Gastrocnemius medialis (tissue), 4 donors: ENCODE results near the gene EXOC3L4.

ENCODE experiments used
- POLR2A ChIP-seq, 2 donors: fragments of 450-650 bp; IDR thresholded peaks; one replicate each; pipeline ENCODE4 v1.6.1; 2017; ENCODE audit warnings: antibody characterized with exemption in 2 of 2, mild to moderate bottlenecking in 2 of 2, moderate library complexity in 2 of 2
- TF ChIP-seq, protein P1 (sequence below), 5 experiments: fragments of 450-650 bp in 3 of 5; fragments of 200-600 bp in 2 of 5; sonication (generic) in 2 of 5; IDR thresholded peaks in 4 of 5; conservative IDR thresholded peaks in 1 of 5; 1 replicate in 4 of 5; 2 replicates in 1 of 5; pipeline ENCODE4 v1.5.1; 2016 to 2019; ENCODE audit warnings: antibody characterized with exemption in 5 of 5, mild to moderate bottlenecking in 3 of 5, moderate library complexity in 3 of 5

DNA sequence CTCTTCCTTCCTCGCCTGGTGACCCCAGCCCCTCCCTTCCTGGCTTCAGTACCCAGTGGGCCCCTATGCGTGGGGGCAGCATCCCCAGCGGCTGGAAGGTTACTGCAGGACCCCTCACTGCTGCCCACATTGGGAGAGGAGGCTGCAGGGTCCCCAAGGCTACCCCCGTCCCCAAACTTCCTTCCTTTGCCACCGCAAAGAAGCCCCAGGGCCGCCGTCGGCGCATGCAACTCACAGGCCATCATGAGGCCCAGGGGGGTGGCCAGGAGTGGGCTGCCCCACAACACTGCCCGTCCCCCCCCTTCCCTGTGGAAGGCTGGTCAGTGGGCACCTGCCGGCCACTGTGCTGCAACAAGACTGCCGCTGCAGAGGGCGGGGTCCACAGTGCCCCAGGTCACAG, 19.2 kb downstream of the EXOC3L4 start:
- TF ChIP-seq, protein P1, sequence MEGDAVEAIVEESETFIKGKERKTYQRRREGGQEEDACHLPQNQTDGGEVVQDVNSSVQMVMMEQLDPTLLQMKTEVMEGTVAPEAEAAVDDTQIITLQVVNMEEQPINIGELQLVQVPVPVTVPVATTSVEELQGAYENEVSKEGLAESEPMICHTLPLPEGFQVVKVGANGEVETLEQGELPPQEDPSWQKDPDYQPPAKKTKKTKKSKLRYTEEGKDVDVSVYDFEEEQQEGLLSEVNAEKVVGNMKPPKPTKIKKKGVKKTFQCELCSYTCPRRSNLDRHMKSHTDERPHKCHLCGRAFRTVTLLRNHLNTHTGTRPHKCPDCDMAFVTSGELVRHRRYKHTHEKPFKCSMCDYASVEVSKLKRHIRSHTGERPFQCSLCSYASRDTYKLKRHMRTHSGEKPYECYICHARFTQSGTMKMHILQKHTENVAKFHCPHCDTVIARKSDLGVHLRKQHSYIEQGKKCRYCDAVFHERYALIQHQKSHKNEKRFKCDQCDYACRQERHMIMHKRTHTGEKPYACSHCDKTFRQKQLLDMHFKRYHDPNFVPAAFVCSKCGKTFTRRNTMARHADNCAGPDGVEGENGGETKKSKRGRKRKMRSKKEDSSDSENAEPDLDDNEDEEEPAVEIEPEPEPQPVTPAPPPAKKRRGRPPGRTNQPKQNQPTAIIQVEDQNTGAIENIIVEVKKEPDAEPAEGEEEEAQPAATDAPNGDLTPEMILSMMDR (IDR thresholded peaks at IDR 0.05 in 4 of 5, conservative IDR thresholded peaks at IDR 0.05 in 1 of 5): no peak
- TF ChIP-seq POLR2A (IDR thresholded peaks at IDR 0.05): no peak
